ENCODE measurements around the gene MAZ. TPM values are rescaled to one million over a fixed set of nuclear protein-coding genes. Genes with fewer than 3 reads are reported as not detected.
"Not testable (repeated sequence)": the region's sequence is repeated elsewhere in the genome, so short reads cannot be mapped to it uniquely, and the experiment has no call there.

MAZ gene
- total and polyA plus RNA-seq, 2 of the 8 experiments (the other 6 are each of a cell fraction or from before 2014, with no cell fraction given): 219 to 380 TPM

GRCh38 chr16:29757086-29757485 lies 49.2 kb upstream of the MAZ start:
- not testable (repeated sequence) for H2BK5ac ChIP-seq (ENCODE audit: low read depth, low read length); H4K5ac ChIP-seq (ENCODE audit: insufficient read length, low read depth, low read length); H3K79me1 ChIP-seq (ENCODE audit: low read depth, low read length); H3K23ac ChIP-seq (ENCODE audit: insufficient read length); H3K4me3 ChIP-seq (ENCODE audit: extremely low read depth in 1 of 4, insufficient read depth in 2 of 4, low read depth in 3 of 4, low read length in 4 of 4); H3K23me2 ChIP-seq (ENCODE audit: low read depth, low read length); H3K18ac ChIP-seq (ENCODE audit: extremely low read depth, low read length); H4K20me1 ChIP-seq (replicated peaks in 1 of 2; ENCODE audit: control insufficient read depth in 1 of 2, insufficient read depth in 2 of 2, low read length in 2 of 2); DNase-seq (ENCODE audit: low read depth in 1 of 2, low spot score in 2 of 2); H3K36me3 ChIP-seq (ENCODE audit: control insufficient read depth in 2 of 4, insufficient read depth in 4 of 4, low read length in 3 of 4); H2AK5ac ChIP-seq (ENCODE audit: low read depth, low read length); H3K9me3 ChIP-seq (ENCODE audit: insufficient read depth in 2 of 2, low read depth in 1 of 2, low read length in 1 of 2); H3K56ac ChIP-seq (replicated peaks; ENCODE audit: insufficient read length, low read depth, low read length); H2BK20ac ChIP-seq (ENCODE audit: low read length); H3K9ac ChIP-seq (replicated peaks in 1 of 4; ENCODE audit: extremely low read depth in 1 of 4, low read depth in 3 of 4, low read length in 3 of 4); H4K8ac ChIP-seq (ENCODE audit: extremely low read depth, insufficient read depth, low read length); H3K14ac ChIP-seq (ENCODE audit: insufficient read length); FAIRE-seq; H2BK12ac ChIP-seq (ENCODE audit: low read depth, low read length); H3K4ac ChIP-seq (replicated peaks; ENCODE audit: insufficient read length, low read depth, low read length); H4K91ac ChIP-seq (replicated peaks; ENCODE audit: insufficient read length, low read length); H3K4me2 ChIP-seq (ENCODE audit: insufficient read depth in 1 of 2, low read depth in 2 of 2, low read length in 2 of 2); H2AFZ ChIP-seq (ENCODE audit: low read length); H2BK120ac ChIP-seq (replicated peaks; ENCODE audit: low read depth, low read length); H3K27ac ChIP-seq (ENCODE audit: low read depth, low read length); H2BK15ac ChIP-seq (ENCODE audit: low read length); H3K27me3 ChIP-seq (replicated peaks in 1 of 4; ENCODE audit: control insufficient read depth in 3 of 4, extremely low read depth in 1 of 4, insufficient read depth in 3 of 4, low read length in 3 of 4); H3K79me2 ChIP-seq (ENCODE audit: control insufficient read depth in 1 of 2, insufficient read depth in 2 of 2, low read length in 2 of 2); H3K4me1 ChIP-seq (replicated peaks in 1 of 4; ENCODE audit: control insufficient read depth in 3 of 4, insufficient read depth in 4 of 4, low read length in 3 of 4)
- WGBS, 2 experiments (ENCODE audit: extremely low coverage in 1 of 2, insufficient coverage in 1 of 2, insufficient read length in 1 of 2, insufficient replicate concordance in 2 of 2, low coverage in 1 of 2, low lambda C conversion rate in 2 of 2, missing lambda C conversion rate in 1 of 2): 88% methylated on average over 8 of the region's 8 CpGs; no CpG with 5 or more reads in 1 of the 2 experiments
- ChIA-PET POLR2A (ENCODE audit: partially characterized antibody) (interaction anchor here (0.6 to 1.7 kb wide), 9 partner anchors 8 to 47 kb away, joined by 3 to 5 read pairs (median 4); partner anchors contain the start of genes C16orf54 and KIF22), CTCF (ENCODE audit: partially characterized antibody) (interaction anchor here (0.6 to 7.0 kb wide), 8 partner anchors 11 to 98 kb away, joined by 3 to 29 read pairs (median 4); no protein-coding TSS in a partner anchor)

All from H1 (cell line).